GM19468 (cell line): ENCODE results near the gene FBH1.
"Not testable (repeated sequence)": the region's sequence is repeated elsewhere in the genome, so short reads cannot be mapped to it uniquely, and the experiment has no call there.

Experiments
- ATAC-seq: cut with Tn5 transposase; IDR thresholded peaks from one replicate; pipeline ENCODE4 v1.9.1; 2021; ENCODE audit warnings: mild to moderate bottlenecking, moderate library complexity, moderate number of reproducible peaks; ENCODE audit not compliant: unreplicated experiment; ENCODE audit errors: extremely low read depth

Gene FBH1

GRCh38 chr10:5889624-5890451, at the start of gene FBH1, which contains the start of gene ANKRD16:
TSS of gene FBH1 (plus strand) at chr10:5890243. CDS start at chr10:5890346, 103 bp downstream.
TSS of gene ANKRD16 (minus strand) at chr10:5889893. CDS start at chr10:5889354, 539 bp downstream.
- ATAC-seq, result peak; percentile 82

DNA sequence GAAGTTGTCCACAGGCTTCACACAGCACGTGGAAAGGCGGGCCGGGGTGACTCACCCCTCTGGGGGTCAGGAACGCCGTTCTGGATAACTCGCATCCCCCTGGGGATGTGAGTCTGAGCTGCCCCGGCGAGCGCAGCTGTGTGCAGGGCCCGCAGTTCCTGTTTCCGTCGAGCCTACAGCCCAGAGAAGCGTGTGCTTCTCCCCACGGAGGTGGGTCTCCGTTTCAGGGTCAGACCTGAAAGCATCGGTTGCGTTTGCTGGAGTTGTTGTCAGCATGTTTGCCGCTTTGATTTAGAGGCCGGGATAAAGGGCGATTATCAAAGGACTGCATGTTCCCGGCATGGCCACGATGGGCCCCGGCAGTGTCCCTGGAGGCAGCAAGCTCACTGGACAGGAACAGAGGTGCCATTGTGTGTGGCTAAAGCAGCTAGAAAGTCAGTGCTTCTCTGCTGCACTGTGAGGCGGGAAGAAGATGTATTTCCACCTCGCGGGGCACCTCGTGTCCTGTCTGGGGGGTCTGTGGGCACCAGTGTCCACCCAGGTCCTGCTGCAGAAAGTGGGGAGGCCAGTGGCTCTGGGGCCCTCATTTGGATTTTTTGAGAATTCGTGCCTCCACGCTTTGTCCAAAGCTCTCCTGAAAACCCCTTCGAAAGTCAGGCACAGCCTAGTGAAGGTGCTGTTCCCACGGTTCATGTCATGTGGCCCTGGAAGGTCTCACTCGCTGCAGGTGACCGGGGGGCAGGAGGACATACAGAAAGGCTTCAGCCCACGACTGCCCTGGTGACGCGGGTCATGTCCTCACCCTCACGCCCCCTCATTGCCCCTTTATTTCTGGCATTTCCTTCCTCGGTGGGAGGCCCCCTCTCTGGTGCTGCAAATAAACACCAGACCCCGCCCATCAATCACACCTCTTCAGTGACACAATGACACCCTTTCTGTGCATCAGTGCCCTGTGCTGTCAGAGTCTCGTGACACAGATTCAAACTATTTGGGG, 49.4 kb upstream of the FBH1 start:
- peak; percentile 82 for ATAC-seq

DNA sequence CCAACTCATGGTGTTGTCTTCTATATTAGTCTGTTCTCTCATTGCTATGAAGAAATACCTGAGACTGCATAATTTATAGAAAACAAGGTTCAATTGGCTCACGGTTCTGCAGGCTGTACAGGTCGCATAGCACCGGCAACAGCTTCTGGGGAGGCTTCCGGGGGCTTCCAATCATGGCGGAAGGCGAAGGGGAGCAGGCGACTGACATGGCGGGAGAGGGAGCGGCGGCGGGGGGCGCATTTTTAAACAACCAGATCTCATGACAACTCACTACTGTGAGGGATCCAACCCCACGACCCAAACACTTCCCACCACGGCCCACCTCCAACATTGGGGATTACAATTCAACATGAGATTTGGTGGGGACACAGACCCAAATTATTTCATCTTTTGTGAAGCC, 48.1 kb upstream of the FBH1 start:
- ATAC-seq, result no peak

GRCh38 chr10:5843686-5844344, 46.2 kb upstream of the FBH1 start:
- ATAC-seq, result no peak

- no peak for ATAC-seq
Measured at GRCh38 chr10:5844345-5845055, 45.5 kb upstream of the FBH1 start.

DNA sequence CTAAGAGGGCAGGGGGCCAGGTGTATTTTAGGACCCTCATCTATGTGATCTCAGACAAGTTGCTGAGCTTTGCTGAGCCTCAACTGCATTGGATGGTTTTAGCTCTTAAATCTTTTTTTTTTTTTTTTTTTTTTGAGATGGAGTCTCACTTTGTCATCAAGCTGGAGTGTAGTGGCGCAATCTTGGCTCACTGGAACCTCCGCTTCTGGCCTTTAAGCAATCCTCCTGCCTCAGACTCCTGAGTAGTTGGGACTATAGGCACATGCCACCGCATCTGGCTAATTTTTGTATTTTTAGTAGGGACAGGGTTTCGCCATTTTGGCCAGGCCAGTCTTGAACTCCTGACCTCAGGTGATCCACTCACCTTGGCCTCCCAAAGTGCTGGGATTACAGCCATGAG, 43.4 kb upstream of the FBH1 start:
- not testable (repeated sequence) for ATAC-seq

DNA sequence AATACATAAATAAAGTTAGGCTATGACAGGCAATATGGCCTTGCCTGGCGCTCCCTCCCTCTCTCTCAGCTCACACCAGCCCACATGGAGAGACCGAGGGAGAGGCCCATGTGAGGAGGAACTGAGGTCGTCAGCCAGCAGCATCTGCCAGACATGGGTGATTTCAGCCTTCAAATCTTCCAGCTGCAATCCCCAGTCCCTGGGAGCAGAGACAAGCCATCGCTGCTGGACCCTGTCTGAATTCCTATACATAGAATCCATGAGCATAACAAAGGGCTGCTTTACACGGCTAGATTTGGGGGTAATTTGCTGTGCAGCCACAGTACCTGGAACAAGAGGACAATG, 35.9 kb upstream of the FBH1 start:
- ATAC-seq, result no peak

DNA sequence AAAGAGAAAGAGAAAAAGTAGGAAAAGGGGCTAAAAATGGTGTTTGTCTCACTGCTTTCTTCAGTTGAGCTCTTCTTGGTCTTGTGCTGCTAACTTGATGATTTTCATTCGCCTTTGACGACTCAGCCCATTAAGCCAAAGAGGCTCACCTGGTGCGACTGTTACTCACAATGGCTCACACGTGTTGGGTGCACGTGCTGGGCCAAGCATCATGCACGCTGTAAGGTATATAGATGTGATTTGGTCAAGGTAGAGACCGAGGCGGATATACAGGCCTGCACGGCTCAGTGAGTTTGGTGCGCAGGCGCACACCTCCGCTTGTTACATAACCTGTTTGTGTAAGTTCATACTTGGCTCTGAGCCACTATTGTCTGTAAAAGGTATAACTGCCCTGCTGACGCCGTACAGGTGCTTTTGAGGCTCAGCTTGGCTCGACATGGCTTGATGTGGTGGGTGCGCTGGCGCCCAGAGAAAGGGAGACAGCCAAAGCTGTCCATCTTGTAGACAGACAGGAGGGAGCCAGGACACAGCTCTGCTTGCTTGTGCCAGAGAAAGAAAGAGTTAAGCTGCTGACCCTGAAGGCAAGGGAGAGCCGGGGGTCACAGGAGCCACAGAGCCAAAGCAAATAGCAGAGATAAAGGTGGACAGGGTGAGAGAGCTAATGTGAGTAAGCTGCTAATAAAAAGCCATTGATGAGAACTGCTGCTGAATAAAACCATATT, 33.9 kb upstream of the FBH1 start:
- no peak for ATAC-seq

- ATAC-seq, result no peak
Measured at GRCh38 chr10:5856701-5857004, 33.4 kb upstream of the FBH1 start.

DNA sequence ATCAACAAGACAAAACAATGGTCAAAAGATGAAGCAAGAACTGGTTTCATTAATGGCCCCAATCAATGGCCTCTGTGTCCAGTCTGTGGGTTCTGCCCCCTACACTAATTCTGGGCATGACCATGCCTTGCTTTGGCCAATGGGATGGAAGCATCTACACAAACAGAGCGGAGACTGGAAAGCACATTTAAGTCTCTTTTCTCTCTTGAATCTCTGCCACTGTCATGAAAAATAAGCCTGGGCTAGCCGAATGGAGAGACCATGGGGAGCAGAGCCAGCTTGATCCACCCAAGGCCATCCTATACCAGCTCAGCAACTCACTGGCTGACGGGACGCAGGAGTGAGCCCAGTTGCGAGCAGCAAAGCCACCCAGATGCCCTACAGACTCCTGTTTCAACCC, 31.2 kb upstream of the FBH1 start:
- no peak for ATAC-seq

DNA sequence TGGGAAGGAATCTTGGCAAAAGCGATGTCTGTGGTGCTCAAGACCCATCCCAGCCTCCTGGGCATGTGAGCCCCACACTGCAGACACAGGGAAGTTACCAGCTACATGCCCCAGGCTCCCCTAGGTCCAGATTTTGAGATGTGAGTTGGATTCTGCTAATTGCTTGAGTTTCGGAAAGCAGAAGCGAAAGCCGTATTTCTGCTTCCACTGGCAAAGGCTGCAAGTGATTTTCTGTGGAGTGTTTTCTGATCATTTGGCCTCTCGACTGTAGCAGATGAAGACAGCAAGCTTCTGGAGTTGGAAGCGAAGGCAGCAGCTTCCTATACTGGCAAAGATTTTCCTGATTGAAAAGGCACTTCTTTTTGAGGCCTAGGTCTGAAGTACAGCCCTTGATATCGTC, 30.0 kb upstream of the FBH1 start:
- no peak for ATAC-seq

DNA sequence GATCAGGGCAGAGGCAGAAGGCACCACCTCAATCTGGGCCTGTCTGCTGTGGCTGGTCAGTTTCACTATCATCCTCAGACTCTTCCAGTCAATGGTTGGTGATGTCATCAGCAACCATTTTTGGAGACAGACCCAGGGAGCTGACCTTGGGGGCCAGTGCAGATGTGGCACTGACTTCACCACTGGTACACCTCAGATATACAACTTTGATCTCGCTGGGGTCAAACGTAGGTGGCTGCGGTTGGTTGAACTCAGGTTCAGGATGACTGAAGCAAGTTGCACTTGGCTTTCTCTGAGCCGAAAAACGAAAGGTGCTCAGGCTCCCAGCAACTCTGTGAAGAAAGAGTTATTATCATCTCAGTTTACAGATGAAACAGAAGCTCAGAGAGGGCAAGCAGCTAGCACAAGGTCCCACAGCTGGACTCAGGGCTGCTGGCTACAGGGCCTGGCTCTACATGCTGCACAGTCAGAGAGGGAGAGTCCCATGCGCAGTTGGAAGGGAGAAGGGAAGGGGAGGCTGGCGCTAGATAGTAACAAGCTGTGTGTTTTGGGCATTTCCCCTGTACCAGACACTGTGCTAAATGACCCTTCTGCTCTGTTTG, 27.6 kb upstream of the FBH1 start:
- ATAC-seq, result peak; percentile 93

GRCh38 chr10:5862981-5863685, 26.9 kb upstream of the FBH1 start:
- not testable (repeated sequence) for ATAC-seq

- ATAC-seq, result not testable (repeated sequence)
Measured at GRCh38 chr10:5866451-5867081, 23.5 kb upstream of the FBH1 start.

DNA sequence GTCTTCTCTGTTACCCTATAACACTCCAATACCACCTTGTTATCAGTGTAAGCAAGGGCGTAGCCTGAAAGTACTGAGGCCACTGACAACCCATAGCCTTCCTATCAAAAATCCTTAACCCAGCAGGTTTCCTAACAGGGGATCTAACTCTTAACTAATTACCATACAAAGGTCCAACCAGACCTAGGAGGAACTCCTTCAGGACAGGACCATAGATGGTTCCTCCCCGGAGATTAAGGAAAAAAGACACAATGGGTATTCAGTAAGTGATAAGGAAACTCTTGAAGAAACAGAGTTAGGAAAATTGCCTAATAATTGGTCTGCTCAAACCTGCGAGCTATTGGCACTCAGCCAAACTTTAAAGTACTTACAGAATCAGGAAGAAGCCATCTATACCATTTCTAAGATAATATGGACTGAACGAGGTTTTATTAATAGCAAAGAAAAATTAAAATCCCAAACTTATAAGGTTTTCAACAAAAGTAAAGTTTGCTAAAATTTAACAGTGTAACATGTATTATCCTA, 22.9 kb upstream of the FBH1 start:
- ATAC-seq, result not testable (repeated sequence)

DNA sequence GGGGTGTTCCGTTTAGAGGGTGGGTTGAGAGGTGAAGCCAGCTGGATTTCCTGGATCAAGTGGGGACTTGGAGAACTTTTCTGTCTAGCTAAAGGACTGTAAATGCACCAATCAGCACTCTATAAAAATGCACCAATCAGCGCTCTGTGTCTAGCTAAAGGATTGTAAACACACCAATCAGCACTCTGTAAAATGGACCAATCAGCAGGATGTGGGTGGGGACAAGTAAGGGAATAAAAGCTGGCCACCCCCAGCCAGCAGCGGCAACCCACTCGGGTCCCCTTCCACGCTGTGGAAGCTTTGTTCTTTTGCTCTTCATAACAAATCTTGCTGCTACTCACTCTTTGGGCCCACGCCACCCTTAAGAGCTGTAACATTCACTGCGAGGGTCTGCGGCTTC, 21.7 kb upstream of the FBH1 start:
- not testable (repeated sequence) for ATAC-seq

DNA sequence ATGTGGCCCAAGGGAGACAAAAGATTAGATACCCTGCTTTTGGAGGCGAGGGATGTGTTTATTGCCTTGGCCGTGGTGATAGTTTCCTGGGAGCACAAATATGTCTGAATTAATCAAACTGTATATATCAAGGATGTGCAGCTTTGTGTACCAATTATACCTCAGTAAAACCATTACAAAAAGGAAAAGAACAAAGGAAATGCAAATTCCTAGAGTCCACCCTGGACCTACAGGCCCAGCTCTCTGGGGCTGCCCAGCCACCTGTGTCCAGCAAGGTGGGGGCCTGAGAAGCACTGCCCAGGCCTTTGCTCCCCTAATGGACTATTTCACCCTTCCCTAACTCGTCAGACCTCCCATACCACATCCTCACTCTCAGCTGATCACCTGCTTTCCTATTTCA, 20.9 kb upstream of the FBH1 start:
- no peak for ATAC-seq

GRCh38 chr10:5871596-5871995, 18.4 kb upstream of the FBH1 start:
- ATAC-seq, result no peak
